Neural cell (in vitro differentiated cells): ENCODE measurements around the gene SUN1. TPM values are rescaled to one million over a fixed set of nuclear protein-coding genes. Genes with fewer than 3 reads are reported as not detected.
"Not testable (repeated sequence)": the region's sequence is repeated elsewhere in the genome, so short reads cannot be mapped to it uniquely, and the experiment has no call there.

Source experiments
- H2AFZ ChIP-seq: fragments of 200-600, 300-800 bp; sonication (generic), shearing (Covaris generic); 2 replicates; pipeline ENCODE4 v1.6.0; 2014; ENCODE audit warnings: low read depth, mild to moderate bottlenecking, antibody characterized with exemption, low read length, moderate library complexity
- H3F3A ChIP-seq: fragments of 200-600 bp; shearing (Covaris generic); 2 replicates; pipeline ENCODE4 v1.6.1; 2016; ENCODE audit warnings: mild to moderate bottlenecking, moderate library complexity, mixed read lengths, antibody characterized with exemption, low read length; ENCODE audit not compliant: insufficient read depth, poor library complexity, severe bottlenecking
- H3K27ac ChIP-seq: fragments of 200-600, 300-800 bp; sonication (generic), shearing (Covaris generic); 2 replicates; pipeline ENCODE4 v1.5.1; 2014; ENCODE audit warnings: mild to moderate bottlenecking, low read length, moderate library complexity
- H3K27me3 ChIP-seq: fragments of 300-800, 200-600 bp; sonication (generic), shearing (Covaris generic); 2 replicates; pipeline ENCODE4 v1.6.0; 2014; ENCODE audit warnings: mild to moderate bottlenecking, low read depth, low read length, moderate library complexity; ENCODE audit not compliant: insufficient read depth
- H3K36me3 ChIP-seq: fragments of 300-800, 200-600 bp; sonication (generic), shearing (Covaris generic); 2 replicates; pipeline ENCODE4 v1.5.1; 2014; ENCODE audit warnings: mild to moderate bottlenecking, antibody characterized with exemption, low read length, moderate library complexity; ENCODE audit not compliant: insufficient read depth
- H3K4me2 ChIP-seq: fragments of 300-800, 200-600 bp; sonication (generic), shearing (Covaris generic); 2 replicates; pipeline ENCODE4 v1.6.0; 2014; ENCODE audit warnings: mild to moderate bottlenecking, low read length
- H3K4me3 ChIP-seq: fragments of 300-800, 200-600 bp; sonication (generic), shearing (Covaris generic); 2 replicates; pipeline ENCODE4 v1.5.1; 2014; ENCODE audit warnings: mild to moderate bottlenecking, low read length, moderate library complexity
- H3K79me2 ChIP-seq: fragments of 200-600 bp; shearing (Covaris generic); replicated peaks from 2 replicates; pipeline ENCODE4 v1.6.0; 2014; ENCODE audit warnings: mild to moderate bottlenecking, low read length, moderate library complexity; ENCODE audit not compliant: insufficient read depth
- H3K9ac ChIP-seq: fragments of 300-800, 200-600 bp; sonication (generic), shearing (Covaris generic); 2 replicates; pipeline ENCODE4 v1.6.1; 2016; ENCODE audit warnings: mild to moderate bottlenecking, low read length, mixed read lengths
- H3K9me2 ChIP-seq: fragments of 200-600 bp; shearing (Covaris generic); 2 replicates; pipeline ENCODE4 v1.6.1; 2016; ENCODE audit warnings: mild to moderate bottlenecking, low read length, mixed read lengths; ENCODE audit not compliant: insufficient read depth
- H3K9me3 ChIP-seq: fragments of 200-600, 300-800 bp; sonication (generic), shearing (Covaris generic); 2 replicates; pipeline ENCODE4 v1.6.1; 2016; ENCODE audit warnings: mild to moderate bottlenecking, mixed run types, low read length, moderate library complexity, mixed read lengths
- H4K20me1 ChIP-seq: fragments of 200-600 bp; shearing (Covaris generic); 2 replicates; pipeline ENCODE4 v1.6.1; 2016; ENCODE audit warnings: mild to moderate bottlenecking, mixed run types; ENCODE audit not compliant: insufficient read depth
- polyA plus RNA-seq: library from polyadenylated mRNA; depleted of rRNA; stranded (reverse); fragments of >200 nt; gene quantifications from 2 replicates; pipeline ENCODE4 v1.2.3, GENCODE V29; 2014

The SUN1 gene
- polyA plus RNA-seq, 1 donor from 2014 or later, result 309 TPM

- not testable (repeated sequence) for H3K9ac ChIP-seq, H3K4me2 ChIP-seq, H4K20me1 ChIP-seq, H3K9me2 ChIP-seq, H3K27ac ChIP-seq, H3F3A ChIP-seq, H3K27me3 ChIP-seq, H3K36me3 ChIP-seq, H3K79me2 ChIP-seq, H3K9me3 ChIP-seq, H2AFZ ChIP-seq, H3K4me3 ChIP-seq
These were observed 91.8 kb downstream of the SUN1 start for GRCh38 chr7:924042-924441.

Other genes with a start within 250 kb of the SUN1 start
- 5.3 and 8.0 TPM in 2 replicates for gene DNAAF5, start 105.8 kb upstream of the SUN1 start, polyA plus RNA-seq
- 38.6 and 44.1 TPM in 2 replicates for gene PRKAR1B, start 105.2 kb upstream of the SUN1 start, polyA plus RNA-seq
- 63.8 and 85.7 TPM in 2 replicates for gene GET4, start 44.1 kb downstream of the SUN1 start, polyA plus RNA-seq
- gene ADAP1, start 122.2 kb downstream of the SUN1 start, polyA plus RNA-seq, result 76.8 and 96.1 TPM in 2 replicates
- gene COX19, start 143.1 kb downstream of the SUN1 start, polyA plus RNA-seq, result 16.0 and 25.9 TPM in 2 replicates
- not detected in 2 replicates for gene CYP2W1, start 150.7 kb downstream of the SUN1 start, polyA plus RNA-seq
- not detected in 2 replicates for gene GPR146, start 212.1 kb downstream of the SUN1 start, polyA plus RNA-seq